Stimulated activated CD8-positive, alpha-beta memory T cell treated with anti-CD3 and anti-CD28 coated beads, Interleukin-15, amount 100 ng/mL, for 24 hours (primary cell): ENCODE measurements around the gene TGM1.

Experiments used
- DNase-seq: peaks from one replicate; pipeline ENCODE4 v3.0.0-alpha.2; 2020; ENCODE audit warnings: low read depth

The TGM1 gene

DNA sequence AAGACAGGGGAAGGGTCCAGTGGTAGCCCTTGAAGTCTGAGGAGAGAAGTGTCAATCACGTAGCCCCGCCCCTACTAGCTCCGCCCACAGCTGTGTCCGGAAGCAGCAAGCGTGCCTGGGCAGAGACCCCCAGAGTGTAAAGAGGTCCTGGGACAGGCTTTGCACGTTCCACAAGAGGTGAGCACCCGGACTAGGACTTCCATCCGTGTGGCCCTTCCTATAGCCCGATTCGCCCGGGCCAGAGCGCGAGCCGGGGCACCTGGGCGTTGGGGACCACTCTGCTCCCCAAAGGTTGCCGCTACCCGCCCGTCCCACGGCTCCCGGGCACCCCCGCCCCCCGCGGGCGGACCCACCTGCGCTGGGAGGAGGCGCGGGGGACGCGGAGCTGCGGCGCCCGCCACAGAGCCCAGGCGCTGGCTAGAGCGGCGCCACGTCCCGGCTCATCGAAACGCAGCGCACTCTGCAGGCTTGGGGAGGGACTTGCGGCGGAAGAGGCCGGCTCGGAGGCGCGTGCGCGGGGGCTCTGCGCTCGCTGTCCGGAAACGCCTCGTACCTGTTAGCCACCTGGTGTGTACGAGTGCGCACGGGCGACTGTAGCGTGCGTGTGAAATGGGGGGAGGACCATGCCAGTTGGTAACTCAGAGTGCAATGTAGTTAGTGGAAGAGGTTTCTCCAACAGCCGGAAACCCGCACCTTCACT, 8.3 kb upstream of the TGM1 start, which contains the start of gene RABGGTA:
Gene RABGGTA, minus strand, starts transcription at position 464 of the 700 bp plus-strand sequence. CDS start 482 bp downstream, outside the sequence.
- peak; percentile 69 for DNase-seq

DNA sequence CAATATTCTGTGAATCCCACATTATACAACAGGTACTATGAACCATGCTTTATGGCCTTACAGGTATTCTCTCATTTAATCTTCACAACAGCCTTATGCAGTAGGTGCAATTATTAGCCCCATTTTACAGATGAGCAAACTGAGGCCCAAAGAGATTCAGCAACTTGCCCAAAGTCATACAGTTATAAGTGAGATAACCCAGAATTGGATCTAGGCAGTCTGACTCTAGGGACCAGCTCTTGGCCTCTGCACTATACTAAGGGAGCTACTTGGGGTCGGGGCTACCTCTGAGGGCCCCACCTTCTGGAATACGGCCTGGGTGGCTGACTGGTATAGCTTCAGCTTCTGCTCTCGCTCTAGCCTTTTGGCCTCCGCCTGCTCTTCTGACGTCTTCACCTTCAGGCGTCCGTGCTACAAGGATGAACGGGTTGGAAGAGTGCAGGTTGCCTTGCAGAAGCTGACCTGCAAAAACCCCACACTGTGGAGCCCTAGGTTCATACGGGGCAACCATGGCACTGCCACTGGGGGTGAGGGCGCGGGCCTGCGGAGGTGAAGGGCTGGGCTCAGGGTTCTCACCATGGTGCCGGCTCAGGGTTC, 7.7 kb upstream of the TGM1 start:
- no peak for DNase-seq

DNA sequence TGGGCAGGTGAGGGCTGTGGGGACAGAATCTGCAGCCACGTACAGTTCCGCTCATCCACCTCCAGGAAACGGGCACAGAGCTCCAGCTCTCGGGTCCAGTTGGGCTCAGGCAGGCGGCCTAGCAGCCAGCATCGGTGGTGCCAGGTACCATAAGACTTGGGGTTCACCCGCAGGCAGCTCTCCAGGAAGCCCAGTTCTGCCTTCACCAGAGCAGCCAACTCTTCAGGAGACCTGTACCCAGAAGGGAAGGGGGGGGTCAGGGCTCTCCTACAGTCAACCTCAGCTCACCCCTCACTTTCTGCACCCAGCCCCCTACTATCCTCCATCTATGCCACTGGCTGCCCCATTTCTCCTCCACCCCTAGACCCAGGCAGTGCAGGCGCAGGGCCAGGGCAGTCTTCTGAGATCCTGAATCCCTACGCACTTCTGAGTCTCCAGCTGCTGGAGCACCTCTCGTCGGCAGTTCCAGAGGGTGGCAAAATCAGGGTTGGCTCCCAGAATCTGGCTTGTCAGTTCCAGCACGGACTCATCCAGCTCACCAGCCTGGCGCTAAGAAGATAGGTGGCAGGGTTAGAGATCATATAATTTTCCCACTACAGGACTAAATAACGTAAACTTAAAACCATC, 7.0 kb upstream of the TGM1 start:
- no peak for DNase-seq

DNA sequence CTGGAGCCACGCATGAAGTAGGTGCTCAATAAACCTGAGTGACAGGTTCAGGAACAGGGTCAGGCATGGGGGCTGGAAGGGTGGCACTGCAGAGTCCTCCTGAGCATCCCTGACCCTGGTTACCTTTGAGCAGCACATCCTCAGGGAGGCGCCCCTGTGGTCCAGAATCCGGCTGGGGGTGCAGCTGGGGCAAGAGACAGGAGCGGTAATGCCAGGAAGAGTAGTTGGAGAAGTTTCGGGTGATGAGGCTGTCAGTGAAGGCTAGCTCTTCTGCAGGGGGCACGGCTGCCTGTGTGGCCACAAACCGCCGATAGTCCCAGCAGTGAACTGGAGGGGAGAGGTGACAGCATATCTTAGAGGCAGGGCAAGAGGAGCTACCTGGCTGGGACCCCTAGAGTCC, 6.4 kb upstream of the TGM1 start:
- no peak for DNase-seq

- DNase-seq = no peak
Measured at GRCh38 chr14:24268225-24268624, 5.2 kb upstream of the TGM1 start.

- no peak for DNase-seq
Measured at GRCh38 chr14:24267516-24267915, 4.5 kb upstream of the TGM1 start.

DNA sequence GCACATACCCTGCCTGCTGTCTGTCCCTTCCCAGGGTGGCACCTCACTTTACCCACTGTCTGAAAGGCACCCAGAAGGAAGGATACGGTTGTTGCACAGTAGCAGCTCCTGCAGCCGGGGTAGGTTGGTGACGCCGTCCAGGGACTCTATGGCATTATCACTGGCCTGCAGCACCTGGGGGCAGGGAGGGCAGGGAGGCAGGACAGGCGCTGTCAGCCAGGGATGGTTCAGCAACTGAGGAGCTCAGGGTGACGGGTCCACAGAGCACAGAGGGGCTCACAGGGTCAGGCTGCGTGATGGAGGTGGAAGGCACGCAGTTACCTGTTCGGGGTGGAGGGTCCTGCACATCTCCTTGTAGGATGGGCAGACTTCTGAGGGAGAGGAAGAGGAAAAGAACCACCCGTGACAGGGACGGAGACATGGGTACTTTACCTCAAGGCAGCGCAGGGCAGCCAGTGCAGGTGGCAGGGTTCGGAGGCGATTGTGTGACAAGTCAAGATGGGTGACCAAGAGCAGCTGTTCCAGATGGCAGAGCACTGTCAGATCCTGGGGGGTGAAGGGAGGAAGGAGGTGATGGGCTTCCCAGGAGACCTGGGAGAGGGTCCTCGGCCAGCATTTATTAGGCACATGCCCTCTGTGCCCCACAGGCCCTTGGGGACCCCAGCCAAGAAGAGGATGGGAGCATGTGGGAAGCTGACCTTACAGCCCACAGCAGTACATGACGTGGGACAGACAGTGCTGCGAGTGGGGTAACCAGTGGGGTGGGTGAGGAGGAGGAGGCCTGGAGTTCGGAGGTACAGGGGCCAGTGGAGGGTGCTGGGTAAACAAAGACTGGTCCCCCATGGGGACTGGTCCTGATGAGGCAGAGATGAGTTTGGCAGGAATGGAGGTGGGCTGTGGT, 3.6 kb upstream of the TGM1 start:
- DNase-seq = no peak

DNA sequence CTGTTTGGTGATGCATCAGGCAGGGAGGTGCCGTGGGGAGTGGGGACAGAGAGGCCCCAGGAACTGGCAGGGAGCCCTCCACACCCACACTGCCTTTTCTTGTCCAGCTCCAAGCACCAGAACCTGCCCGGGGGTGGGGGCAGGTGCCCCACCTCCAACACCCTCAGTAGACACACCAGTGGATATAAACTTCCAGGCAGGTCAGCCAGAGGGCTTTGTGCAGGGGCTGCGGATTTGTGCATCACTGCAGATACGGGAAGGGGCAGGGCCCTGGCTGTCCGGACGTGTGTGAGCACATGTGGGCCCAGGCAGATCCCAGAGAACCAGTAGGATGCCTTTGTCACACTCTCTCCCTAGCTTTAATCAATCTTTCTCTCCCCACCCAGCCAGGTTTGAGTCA, 1.3 kb upstream of the TGM1 start:
- DNase-seq = no peak

- DNase-seq = no peak
Measured at GRCh38 chr14:24263848-24264247, 871 bp upstream of the TGM1 start.

DNA sequence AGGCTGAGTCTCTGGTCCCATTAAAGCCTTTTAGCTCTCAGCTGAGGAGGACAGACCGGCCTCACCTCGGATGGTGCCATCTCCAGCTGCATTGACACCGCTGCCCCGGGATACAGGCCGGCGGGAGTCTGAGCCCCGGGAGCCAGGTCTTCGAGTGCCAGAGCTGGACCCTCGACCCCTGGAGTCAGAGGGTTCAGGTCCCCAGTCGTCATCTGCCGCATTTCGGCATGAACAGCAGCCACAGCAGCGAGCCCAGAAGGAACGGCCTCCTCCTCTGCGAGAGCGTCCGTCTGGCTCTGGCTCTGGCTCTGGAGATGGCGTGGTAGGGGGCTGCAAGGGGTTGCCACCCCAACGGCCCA, 1.0 kb downstream of the TGM1 start:
- no peak for DNase-seq

DNA sequence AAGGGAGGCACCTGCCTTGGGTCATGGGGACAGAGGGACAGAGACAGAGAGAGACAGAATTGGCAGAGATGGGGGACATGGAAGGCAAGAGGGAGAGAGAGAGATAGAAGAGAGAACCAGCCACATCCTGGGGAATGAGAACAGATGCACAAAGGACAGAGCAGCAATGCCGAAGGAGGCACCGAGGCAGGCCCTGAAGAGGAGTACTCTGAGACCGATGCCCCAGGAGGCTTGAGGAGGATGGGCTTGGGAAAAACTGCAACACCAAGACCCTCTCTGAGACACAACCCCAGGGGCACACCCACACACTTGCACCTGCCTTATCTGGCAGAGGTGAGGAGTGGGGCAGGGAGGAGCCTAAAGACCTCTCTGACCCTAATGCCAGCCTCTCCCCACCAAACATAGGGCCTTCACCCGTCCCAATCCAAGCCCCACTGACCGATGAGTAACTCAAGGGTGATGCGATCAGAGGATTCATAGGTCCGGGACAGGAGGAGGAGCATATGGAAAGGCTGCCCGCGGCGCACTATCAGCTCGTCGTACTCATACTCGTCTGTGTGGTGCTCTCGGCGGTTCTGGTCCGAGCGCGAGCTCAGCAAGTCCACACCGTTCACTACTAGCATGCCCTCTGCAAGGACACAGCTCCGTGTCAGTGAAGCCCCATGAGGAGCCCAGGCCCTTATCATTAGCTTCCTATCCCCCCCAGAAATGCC, 1.6 kb downstream of the TGM1 start:
- no peak for DNase-seq

GRCh38 chr14:24260780-24261157, 2.2 kb downstream of the TGM1 start:
- no peak for DNase-seq

- no peak for DNase-seq
Measured at GRCh38 chr14:24260026-24260779, 2.8 kb downstream of the TGM1 start.

DNA sequence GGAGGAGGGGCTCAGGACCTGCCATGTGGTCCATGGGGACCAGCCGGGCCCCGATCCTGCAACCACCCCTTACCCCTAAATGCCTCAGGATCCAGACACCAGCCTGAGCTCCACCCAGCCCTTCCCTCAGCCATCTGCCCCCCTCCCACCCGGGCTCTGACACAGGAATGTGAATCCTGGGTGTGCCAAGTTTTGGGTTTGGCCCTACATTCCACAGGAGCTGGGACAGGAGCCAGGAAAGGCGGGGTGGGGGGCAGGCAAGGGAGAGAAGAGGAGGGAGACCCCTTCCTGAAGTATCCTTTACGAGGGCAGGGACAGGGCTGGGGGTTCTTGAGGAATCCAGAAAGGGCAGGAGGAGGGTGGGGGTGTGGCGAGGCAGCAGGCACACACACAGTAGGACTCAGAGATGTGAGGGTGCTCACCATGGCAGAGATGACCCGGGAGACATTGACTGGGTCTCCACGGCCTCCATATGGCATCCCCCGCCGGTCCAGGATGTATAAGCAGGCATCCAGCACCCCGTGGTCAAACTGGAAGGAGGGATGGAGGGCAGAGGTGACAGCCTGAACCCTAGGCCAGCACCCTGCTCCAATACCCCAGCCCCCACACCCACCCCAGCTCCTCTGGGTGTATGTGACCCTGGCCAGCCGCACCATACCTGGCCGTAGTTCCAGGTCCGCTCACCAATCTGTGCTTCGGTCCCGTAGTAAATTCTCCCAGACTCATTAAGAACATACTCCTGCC, 3.5 kb downstream of the TGM1 start:
- no peak for DNase-seq

DNA sequence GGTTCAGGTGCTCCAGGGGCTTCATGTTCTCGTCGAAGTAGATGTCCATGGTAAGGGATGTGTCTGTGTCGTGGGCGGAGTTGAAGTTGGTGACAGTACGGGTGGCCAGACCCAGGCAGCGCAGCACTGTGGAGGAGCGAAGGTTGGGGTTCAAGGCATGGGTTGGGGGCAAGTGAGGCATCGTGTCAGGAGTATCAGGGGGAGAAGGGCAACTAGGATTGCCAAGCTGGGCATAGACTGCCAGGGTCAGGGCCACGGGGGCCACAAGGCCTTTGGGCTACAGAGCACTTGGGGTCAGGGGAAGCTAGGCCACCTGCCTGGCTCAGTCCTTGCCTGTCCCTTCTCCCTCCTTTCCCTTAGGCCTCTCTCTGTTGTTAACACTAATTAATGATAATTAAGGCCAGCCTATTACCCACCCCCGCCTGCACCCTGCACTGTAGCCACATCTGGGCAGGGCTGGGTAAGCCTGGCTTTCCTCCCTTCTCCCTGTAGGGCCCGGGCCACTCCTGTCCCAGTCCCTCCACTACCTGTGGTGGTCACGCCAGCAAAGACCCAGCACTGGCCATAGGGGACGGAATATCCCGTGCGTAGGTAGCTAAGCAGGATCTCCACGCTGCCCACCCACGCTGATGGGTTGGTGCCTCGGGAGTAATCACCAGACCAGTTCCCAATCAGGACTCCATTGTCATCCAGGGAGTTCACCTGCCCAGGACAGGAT, 4.3 kb downstream of the TGM1 start:
- no peak for DNase-seq

DNA sequence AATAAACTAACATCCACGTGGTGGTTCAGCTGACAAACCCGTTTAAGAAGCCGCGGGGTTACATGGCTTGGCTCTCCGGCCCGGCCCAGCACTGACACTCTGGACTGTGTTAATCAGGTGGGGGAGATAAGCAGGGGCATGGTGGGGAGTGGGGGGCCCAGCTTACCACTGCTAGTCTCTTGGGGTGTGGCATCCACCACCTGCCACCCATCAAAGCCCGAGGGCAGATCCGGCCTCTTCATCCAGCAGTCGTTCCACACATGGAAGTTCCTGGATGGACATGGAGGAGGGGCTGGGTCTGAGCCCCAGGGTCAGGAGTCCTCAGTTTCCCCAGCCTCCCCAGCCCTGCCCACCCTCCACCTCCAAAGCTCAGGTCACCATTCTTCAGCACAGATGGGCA, 4.9 kb downstream of the TGM1 start:
- DNase-seq = no peak

GRCh38 chr14:24256960-24257359, 6.0 kb downstream of the TGM1 start:
- no peak for DNase-seq

DNA sequence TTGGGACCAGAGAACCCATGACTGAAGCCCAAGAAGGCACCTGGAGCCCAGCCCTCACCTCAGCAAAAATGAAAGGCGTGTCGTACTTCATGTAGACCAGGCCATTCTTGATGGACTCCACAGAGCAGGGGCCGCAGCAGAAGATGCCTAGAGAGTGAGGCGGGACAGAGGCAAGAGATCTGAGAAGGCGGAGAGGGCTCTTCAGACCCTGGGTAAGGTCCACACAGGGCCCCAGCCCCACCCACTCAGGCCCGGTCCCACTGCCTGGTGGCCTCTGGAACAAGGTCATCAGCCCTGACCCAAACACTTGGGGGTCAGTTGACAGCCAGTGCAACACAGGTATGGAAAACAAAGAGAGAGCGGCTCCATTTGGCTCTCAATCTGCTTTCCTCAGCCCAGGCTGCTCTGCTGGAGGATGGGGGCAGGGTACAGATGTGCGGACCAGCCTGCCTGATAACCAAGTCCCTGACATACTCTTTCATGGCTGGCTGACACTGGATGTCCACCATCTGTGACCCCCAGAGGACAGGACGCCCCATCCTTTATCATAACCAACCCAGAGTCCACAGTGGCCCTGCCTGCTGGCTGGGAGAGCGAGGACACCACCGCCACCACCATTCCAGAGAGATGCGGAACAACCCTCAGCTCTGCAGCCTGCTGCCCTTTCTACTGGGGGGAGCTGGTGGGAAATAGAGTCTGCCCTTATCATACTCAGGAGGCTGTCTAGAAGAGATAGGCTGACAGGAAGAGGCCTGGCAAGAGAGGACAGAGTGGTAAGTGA, 6.9 kb downstream of the TGM1 start:
- no peak for DNase-seq

GRCh38 chr14:24255438-24255837, 7.5 kb downstream of the TGM1 start:
- no peak for DNase-seq
